Liver (tissue), 3 donors: ENCODE results near the gene DAPK2.

ENCODE experiments used
- CTCF ChIP-seq: fragments of 150-350 bp; IDR thresholded peaks from 2 replicates; pipeline ENCODE4 v1.5.1; 2017; ENCODE audit warnings: improper control_type of control experiment, low read depth, low read length; ENCODE audit not compliant: missing input control
- EGR1 ChIP-seq, 2 donors: IDR thresholded peaks; 2 replicates each; pipeline ENCODE4 v1.6.1; 2016 to 2018; ENCODE audit warnings: antibody characterized with exemption in 2 of 2, low read depth in 2 of 2
- GABPA ChIP-seq, 2 donors: IDR thresholded peaks in 1 of 2; conservative IDR thresholded peaks in 1 of 2; 2 replicates each; pipeline ENCODE4 v1.6.1; 2016; ENCODE audit warnings: antibody characterized with exemption in 2 of 2, mild to moderate bottlenecking in 1 of 2, moderate library complexity in 1 of 2
- HNF4G ChIP-seq: IDR thresholded peaks from 2 replicates; pipeline ENCODE4 v1.6.1; 2016; ENCODE audit warnings: antibody characterized with exemption
- MAX ChIP-seq: IDR thresholded peaks from 2 replicates; pipeline ENCODE4 v1.6.1; 2016; ENCODE audit warnings: antibody characterized with exemption
- NR2F2 ChIP-seq: IDR thresholded peaks from 2 replicates; pipeline ENCODE4 v1.6.1; 2016; ENCODE audit warnings: antibody characterized with exemption
- RAD21 ChIP-seq, 2 donors: IDR thresholded peaks; 2 replicates each; pipeline ENCODE4 v1.6.1; 2016; ENCODE audit warnings: antibody characterized with exemption in 2 of 2, mild to moderate bottlenecking in 2 of 2
- RXRA ChIP-seq, 2 donors: IDR thresholded peaks; 2 replicates each; pipeline ENCODE4 v1.6.1; 2017 to 2018; ENCODE audit warnings: antibody characterized with exemption in 2 of 2, mild to moderate bottlenecking in 1 of 2
- SP1 ChIP-seq: IDR thresholded peaks from 2 replicates; pipeline ENCODE4 v1.6.1; 2018; ENCODE audit warnings: antibody characterized with exemption, mild to moderate bottlenecking
- YY1 ChIP-seq: IDR thresholded peaks from 2 replicates; pipeline ENCODE4 v1.6.1; 2016; ENCODE audit warnings: antibody characterized with exemption, mild to moderate bottlenecking
- ZBTB33 ChIP-seq: IDR thresholded peaks from 2 replicates; pipeline ENCODE4 v1.6.1; 2016; ENCODE audit warnings: antibody characterized with exemption
- donor health status: healthy.
- donor health status: healthy.

- TF ChIP-seq CTCF (no peak), YY1 (no peak), MAX (no peak), NR2F2 (no peak), RXRA (IDR thresholded peaks at IDR 0.05) (peak; percentile 55 to 60), RAD21 (IDR thresholded peaks at IDR 0.05) (peak in 1 of 2 donors; percentile 23), GABPA (IDR thresholded peaks at IDR 0.05 in 1 of 2, conservative IDR thresholded peaks at IDR 0.05 in 1 of 2) (no peak), ZBTB33 (no peak), HNF4G (no peak), SP1 (peak; percentile 16), EGR1 (IDR thresholded peaks at IDR 0.05; ENCODE audit: low read depth in 2 of 2) (no peak)
Measured at GRCh38 chr15:64050281-64051092, 4.2 kb upstream of the DAPK2 start.
